Ramos (cell line): Measurements from ENCODE around the gene PTPRN2.
"Not testable (repeated sequence)": the region's sequence is repeated elsewhere in the genome, so short reads cannot be mapped to it uniquely, and the experiment has no call there.

ENCODE experiments used
- in situ Hi-C: fragments of 300-500 bp; cut with MboI; formaldehyde crosslinking; loops from one replicate; pipeline ENCODE4 v1.14.3; 2022; ENCODE audit warnings: low sequenced_read_pairs; ENCODE audit not compliant: unreplicated experiment

The PTPRN2 gene

DNA sequence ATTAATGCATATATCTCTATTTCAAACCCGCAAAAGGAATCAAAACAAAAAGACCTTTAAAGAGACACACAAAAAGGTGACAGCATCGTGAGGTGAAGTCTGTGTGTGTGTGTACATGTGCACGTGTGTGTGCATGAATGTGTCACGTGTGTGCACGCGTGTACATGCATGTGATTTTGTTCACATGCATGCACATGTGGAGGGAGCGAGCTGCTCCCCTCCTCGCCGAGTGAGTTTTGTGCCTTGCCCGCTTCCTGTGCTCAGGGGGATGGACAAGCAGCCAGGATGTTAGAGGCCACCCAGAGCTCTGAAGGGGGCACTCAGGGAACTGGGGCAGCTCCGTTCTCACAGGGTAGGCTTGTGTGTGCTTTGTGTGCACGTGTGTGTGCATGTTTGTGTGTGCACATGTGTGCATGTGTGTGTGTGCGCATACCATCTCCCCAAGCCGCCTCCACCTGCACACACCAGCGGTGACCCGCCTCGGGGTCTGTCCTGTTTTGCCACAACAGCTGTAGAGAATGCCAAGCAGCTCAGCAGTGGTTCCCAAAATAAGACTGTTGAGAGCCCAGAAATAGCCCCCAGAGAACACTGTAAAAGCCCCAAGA, 191.2 kb downstream of the PTPRN2 start:
- in situ Hi-C loops, result no loop called here

DNA sequence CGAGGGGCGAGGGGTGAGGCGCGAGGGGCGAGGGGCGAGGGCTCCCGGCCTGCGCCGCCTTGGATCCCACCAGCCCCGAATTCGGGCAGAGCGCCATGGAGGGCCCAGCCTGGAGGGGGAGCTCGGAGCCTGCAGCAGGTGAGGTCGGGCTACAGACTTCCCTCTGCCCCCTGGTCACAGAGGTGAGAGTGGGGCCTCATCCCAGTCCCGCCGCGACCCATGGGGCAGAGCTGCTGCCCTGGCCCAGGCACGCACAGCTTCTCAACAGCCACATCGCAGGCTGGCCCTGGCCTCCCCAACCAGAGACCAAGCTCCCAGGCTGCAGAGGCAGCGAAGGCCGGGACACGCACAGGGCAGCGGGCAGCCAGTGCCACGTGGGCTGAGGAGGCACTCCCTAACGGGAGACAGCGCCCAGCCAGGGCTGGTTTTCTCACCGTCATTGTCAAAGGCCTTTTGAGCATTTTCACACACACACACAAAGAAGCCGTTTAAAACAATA, 191.8 kb downstream of the PTPRN2 start:
- in situ Hi-C loops, result no loop called here

DNA sequence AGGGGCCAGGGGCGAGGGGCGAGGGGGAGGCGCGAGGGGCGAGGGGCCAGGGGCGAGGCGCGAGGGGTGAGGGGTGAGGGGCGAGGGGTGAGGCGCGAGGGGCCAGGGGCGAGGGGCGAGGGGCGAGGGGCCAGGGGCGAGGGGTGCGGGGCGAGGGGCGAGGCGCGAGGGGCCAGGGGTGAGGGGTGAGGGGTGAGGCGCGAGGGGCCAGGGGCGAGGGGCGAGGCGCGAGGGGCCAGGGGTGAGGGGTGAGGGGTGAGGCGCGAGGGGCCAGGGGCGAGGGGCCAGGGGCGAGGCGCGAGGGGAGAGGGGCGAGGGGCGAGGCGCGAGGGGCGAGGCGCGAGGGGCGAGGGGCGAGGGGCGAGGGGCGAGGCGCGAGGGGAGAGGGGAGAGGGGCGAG, 192.3 kb downstream of the PTPRN2 start:
- in situ Hi-C loops, result no loop called here

DNA sequence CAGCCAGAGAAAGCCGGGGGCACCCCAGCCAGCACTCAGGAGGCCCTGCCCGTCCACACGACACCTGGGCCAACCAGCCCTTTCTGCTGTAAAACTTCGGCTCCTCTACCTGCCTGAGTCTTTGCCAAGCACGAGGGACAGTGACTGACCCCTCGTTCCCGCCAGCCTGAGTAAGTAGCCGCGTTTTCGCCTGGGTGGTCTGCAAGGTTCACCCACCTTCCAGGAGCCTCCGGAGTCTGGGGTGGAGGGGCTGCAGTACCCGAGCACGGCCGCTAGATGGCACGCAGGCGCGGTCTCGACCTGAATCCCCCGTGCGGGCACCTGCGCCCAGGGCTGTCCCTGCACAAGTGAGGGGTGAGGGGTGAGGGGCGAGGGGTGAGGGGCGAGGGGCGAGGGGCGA, 192.7 kb downstream of the PTPRN2 start:
- in situ Hi-C loops, result no loop called here

DNA sequence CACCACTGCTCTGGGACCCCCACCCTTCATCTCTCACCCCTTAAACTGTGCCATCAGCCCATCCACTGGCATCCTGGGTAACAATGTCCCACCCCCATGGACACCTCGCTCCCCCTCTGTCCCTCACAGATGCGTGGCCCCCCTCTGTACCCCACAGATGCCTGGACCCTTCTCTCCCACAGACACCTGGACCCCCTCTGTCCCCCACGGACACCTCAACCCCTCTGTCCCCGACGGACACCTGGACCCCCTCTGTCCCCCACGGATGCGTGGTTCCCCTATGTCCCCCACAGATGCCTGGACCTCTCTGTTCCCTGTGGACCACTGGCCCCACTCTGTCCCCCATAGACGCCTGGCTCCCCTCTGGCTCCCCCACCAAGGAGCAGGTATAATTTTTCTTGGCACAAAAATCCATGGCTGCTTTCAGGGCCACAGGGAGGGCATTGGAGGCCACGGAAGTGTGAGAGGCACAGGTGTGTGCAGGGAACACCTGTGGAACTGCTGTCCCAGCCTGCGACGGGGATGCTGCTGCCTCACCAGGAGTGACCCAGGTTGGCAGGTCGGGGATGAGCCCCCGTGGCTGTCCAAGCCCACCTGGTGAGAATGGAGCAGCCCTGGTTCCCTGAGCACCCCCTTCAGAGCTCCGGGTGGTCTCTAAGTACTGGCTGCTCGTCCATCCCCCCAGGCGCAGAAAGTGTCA, 193.5 kb downstream of the PTPRN2 start:
- in situ Hi-C loops, result no loop called here

DNA sequence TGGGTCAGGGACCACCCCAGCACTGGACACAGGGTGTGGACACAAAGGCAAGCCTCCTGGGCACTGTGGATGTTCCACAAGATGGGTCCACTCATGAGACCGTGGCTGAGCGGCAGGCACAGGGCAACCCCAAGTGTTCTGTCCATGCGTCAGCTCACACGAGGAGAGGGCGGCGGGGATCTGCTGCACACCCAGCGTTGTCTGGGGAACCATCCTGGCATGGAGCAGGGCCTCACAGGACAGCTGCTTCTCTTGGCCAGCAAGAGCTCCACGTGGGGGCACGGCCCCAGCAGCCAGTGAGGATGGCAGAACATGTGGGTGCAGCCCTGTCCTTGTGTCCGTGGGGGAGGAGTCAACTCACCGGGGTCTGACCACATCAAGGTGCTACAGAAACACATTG, 195.4 kb downstream of the PTPRN2 start:
- in situ Hi-C loops, result no loop called here

DNA sequence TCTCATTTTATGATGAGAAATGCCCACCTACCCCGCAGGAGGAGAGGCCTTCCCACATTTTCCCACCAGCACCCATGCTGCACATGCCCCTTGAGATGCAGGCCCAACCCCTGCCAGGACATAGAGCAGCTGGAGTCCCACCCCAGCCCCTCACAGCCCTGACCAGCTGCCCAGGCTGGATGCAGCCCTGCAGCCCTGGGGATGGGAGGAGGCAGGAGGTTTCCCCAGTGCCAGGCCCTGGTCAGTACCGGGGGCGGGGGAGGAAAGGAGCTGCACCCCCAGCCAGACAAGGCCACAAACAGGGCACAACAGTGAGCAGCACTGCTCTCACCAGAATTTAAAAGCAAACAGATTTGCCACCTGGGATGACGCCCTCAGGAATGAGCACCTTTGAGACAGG, 196.1 kb downstream of the PTPRN2 start:
- in situ Hi-C loops, result no loop called here

DNA sequence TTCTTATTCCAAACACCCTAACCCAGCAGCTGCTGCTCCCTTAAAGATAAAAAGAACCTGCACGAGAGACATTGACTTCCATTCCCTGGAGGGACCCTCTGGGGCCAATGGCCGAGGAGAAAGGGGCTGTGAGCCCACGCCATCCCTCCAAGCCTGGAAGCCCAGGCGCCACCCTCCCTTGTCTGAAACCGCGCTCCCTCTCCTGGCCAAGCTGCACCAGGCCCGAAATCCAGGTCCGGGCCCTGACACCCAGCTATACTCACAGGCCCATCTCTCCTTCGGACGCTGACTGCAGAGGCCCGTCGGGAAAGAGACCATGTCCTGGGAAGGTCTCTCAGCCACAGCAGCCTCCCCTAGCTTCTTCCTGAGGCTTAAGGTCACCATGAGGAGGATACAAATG, 196.5 kb downstream of the PTPRN2 start:
- in situ Hi-C loops, result no loop called here

DNA sequence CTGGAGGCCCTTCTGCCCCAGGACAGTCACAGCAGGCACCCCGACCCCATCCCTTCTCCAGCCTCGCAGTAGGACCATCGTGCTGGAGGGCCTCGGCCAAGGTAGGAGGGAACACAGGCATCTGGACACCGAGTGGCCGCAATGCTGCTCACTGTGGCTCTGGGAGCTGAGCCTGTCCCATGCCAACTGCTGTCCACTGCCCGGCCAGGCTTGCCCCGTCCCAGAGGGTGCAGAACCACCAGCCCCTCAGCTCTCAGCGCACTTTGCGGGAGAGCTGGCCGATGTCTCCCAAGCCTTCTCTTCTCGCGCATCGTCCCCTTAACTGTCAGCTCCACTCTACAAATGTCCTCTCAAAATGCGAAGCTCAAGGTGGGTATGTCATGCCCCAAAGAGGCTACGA, 197.2 kb downstream of the PTPRN2 start:
- in situ Hi-C loops, result no loop called here

DNA sequence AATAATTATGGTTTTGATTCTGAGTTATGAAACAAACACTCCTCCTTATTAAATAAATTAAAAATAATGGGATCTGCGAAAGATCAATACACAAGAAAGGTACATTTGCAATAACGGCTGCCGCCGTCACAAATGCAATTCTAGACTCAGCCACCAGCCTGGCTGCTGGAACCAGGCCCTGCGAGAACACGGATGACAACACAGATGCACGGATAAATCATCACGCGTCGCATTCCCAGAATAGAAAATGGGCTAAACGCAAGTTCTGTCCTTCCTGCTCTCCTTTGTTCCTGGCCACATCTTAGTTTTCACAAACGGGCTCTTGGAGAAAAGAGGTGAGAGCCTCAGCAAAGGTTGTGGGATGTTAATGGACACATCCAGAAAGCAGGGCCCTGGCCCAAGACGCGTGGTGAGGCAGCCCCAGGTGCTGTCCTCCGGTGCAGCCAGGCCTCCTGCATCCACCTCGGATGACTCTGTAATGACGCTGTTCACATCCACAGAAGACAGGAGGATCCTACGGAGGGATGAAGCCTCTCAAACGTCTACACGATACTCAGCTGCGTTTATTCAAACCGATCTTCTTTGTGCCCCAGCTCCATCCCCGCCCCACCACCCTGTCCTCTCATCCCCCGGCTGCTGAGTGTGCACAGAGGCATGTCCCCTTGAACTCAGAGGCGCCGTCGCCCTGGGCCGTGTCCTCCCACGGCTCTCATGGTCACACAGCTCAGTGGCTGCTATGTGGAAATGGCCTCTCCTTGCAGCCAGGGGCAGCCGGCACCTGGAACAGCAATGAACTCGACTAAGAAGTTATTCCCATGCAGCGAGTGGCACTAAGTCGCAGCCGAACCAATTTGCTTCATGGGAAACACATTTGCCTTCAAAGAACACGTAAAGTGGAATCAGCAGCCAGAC, 197.9 kb downstream of the PTPRN2 start:
- in situ Hi-C loops, result no loop called here

DNA sequence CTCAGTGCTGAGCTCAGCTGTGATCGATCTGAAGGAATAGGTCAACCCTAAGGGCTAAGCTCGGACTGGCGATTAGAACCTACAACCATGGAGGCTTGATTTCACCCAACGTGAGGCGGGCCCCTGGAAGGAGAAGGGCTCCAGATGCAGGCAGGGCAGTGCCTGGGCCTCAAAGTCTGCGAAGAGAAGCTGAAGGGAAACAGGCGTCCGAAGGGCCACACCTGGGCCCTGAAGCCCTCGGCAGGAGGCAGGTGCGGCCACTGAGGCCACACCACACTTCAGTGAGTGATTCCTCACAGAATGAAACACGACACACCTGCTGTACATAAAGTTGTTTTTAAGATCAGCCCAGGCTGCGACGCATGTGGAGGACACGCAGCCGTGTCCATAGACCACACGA, 198.7 kb downstream of the PTPRN2 start:
- in situ Hi-C loops, result no loop called here

DNA sequence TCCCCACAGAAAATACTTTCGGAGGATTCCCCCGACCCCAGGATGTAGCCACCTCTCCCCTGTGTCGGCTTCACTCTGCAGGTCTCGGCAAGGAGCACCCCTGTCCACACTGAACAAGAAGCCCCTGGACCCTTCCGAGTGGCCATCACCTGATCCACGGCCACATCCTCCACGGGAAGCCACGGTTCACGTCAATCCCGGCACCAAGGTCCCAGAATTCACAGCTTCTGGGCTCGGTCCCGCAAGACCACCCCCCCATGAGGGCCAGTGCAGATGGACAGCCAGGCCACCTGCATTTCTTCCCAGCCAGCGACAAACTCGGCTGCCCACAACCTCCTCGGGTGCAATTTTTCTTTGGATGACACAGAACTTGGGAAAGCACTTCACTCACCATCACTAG, 199.6 kb downstream of the PTPRN2 start:
- in situ Hi-C loops, result no loop called here

DNA sequence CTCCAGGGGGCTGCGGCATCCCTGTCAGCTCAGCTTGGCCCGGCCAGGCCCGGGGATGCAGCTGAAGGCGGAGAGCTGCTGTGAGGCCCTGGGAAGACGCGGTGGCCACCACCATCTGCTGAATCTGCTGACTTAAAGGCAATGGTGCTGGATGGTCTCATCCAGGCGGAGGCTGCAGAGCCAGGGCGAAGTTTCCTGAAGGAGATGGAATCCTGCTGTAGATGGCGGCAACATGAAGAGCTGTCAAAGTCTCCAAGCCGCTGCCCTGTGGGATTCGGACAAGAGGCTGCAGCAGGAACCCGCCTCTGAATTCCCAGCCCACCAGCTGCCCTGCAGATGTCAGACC, 200.1 kb downstream of the PTPRN2 start:
- in situ Hi-C loops, result no loop called here

DNA sequence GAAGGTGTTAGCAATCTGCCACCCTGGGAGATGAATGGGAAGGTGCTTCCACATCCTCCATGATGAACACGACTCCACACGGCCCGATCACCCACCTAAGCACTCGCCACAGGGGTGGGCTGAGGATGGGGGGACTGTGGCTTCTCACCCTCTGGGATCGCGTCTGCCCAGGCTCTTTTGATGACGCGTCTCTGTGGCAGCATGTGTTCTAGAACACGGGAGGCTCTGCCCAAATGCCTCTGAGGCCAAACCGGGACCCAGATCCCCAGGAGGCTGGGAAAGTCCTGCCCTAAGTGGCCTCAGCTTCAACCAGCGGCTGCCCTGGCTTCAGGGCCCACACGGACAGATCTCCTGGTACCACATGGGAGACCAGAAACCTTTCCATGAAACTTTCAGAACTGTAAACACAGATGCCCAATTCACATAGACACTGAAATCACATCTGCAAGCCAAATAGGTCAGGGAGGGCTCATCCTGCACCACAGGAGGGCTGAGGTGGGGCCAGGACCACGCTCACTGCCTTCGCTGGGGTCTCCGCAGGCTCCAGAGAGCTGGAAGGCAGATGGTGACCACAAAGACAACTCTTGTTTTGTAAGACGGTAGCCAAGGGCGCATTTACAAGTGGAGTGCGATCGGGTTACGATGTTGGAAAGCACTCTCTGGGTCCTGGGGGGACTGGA, 200.6 kb downstream of the PTPRN2 start:
- in situ Hi-C loops, result no loop called here

DNA sequence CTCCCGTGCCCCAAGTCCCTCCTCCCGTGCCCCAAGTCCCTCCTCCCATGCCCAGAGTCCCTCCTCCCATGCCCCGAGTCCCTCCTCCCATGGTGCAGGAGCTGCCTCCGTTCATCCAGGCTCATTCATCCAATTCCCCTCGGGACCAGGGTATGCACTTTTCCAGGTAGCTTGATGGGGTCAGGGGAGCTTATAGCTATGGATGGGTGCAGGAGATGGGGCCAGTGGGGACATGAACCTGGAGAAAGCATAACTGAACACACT, 201.3 kb downstream of the PTPRN2 start:
- in situ Hi-C loops, result no loop called here

DNA sequence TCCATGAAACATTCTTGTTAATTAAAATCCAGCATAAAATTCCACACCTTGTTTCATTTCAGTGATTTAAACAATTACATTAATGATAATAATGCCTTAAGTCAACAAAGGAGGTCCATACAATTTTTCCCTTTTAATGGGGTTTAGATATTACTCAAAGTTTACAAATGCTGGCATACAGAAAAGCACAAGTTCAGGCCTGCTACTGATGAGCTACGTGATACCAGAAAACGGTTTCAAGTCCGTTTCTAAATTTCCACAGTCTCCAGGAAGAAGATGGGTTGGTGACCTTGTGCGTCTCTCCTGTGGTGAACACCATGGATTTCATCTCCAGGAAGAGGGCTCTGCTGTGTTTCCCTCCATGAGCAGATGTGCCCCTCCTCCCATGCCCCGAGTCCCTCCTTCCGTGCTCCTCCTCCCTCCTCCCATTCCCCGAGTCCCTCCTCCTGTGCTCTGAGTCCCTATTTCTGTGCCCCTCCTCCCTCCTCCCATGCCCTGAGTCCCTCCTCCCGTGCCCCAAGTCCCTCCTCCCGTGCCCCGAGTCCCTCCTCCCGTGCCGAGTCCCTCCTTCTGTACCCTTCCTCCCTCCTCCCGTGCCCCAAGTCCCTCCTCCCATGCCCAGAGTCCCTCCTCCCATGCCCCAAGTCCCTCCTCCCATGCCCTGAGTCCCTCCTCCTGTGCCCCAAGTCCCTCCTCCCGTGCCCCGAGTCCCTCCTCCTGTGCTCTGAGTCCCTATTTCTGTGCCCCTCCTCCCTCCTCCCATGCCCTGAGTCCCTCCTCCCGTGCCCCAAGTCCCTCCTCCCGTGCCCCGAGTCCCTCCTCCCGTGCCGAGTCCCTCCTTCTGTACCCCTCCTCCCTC, 201.9 kb downstream of the PTPRN2 start:
- in situ Hi-C loops, result not testable (repeated sequence)

DNA sequence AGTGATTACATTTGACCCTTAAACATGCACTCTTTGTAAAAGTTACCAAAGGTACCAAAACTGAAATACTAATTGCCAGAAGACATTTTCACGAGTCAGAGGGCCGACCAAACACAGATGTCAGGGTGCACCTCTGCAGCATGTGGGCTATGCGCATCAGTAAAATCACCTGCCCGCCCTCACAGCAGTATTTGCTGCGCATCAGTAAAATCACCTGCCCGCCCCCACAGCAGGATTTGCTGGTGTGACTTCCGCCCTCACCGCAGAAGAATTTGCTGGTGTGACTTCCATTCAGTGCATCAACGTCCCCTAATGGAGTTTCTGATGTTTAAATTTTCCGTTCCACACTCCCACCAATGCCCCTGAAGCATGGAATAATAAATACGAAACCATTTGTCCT, 202.9 kb downstream of the PTPRN2 start:
- in situ Hi-C loops, result no loop called here

DNA sequence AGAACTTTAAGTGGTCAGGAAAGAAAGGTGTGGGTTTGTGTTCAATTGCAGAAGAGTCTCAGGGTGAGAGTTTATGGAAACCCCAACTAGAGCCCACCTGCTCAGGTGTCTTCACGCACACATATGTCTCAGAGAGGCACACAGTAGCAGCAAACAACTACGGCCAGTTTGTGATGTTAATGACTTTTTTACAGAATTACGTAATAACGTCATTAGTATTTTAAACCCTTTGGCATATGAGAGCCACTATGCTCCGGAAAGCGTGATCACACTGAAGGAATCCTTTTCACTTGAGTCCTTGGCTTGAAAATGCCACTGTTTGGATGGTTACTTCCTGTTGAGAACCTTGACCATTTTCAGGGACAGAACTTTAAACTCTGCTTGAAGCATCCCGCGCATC, 204.0 kb downstream of the PTPRN2 start:
- in situ Hi-C loops, result no loop called here

DNA sequence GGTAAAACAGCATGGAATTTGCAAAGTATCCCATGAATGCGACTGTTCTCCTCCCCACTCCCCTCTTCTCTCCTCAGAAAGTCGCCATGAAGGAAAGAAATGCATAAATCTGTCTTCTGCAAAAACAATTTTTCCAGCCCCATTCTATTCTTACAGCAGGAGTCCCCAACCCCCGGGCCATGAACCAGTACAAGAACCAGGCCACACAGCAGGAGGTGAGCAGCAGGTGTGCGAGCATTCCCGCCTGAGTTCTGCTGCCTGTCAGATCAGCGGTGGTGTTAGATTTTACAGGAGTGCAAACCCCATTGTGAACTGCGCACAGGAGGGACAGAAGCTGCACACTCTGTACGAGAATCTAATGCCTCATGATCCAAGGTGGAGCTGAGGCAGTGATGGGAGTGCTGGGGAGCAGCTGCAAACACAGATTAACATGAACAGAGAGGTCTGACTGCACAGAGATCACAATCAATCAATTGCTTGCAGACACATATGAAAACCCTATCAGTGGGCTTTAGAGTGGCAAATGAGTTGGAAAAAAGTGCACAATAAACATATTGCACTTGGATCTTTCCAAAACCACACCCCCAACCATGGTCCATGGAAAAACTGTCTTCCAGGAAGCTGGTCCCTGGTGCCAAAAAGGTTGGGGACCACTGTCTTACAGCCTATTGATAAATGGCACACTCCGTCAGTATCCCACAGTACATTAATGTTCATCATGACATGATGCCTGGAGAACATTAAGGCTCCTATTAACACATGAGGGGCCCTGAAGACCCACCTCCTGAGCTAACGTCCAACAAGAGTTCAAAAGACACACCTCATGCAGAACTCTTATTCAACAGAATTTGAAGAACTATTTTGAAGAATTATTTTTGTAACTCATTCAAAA, 205.0 kb downstream of the PTPRN2 start:
- in situ Hi-C loops, result no loop called here
